Fibroblast of peridontal ligament (primary cell): ENCODE data around the gene HPX.
A peak's percentile ranks its signal among the peaks of the same experiment; 100 is the strongest.

Experiments
- DNase-seq: peaks from one replicate; pipeline ENCODE4 v3.0.0-alpha.2; 2010; ENCODE audit errors: extremely low read depth

Gene HPX

GRCh38 chr11:6440906-6441358, at the start of gene HPX:
TSS of gene HPX (minus strand) at chr11:6440987. CDS start at chr11:6440963, 24 bp downstream.
- no peak for DNase-seq

- no peak for DNase-seq
These were observed 48.5 kb upstream of the HPX start for GRCh38 chr11:6489306-6489705.

- no peak for DNase-seq
These were observed 48.0 kb upstream of the HPX start for GRCh38 chr11:6488821-6489220.

GRCh38 chr11:6488342-6488741, 47.6 kb upstream of the HPX start:
- no peak for DNase-seq

GRCh38 chr11:6486938-6487337, 46.2 kb upstream of the HPX start:
- DNase-seq, result no peak

GRCh38 chr11:6486256-6486655, 45.5 kb upstream of the HPX start:
- DNase-seq, result no peak

GRCh38 chr11:6485661-6486060, 44.9 kb upstream of the HPX start:
- no peak for DNase-seq

GRCh38 chr11:6483015-6483414, 42.2 kb upstream of the HPX start:
- no peak for DNase-seq

- no peak for DNase-seq
These were observed 41.7 kb upstream of the HPX start for GRCh38 chr11:6482441-6482840.

GRCh38 chr11:6481924-6482275, 41.1 kb upstream of the HPX start:
- peak; percentile 9 for DNase-seq

- DNase-seq, result peak; percentile 98
These were observed 40.5 kb upstream of the HPX start, which contains the start of the genes ARFIP2 and TIMM10B for GRCh38 chr11:6481012-6481923. TSS of gene ARFIP2 (minus strand) at chr11:6481331. CDS start at chr11:6480421, 910 bp downstream. TSS of gene TIMM10B (plus strand) at chr11:6481501. CDS start at chr11:6481517, 16 bp downstream.

GRCh38 chr11:6480299-6480914, 39.6 kb upstream of the HPX start:
- DNase-seq, result peak; percentile 25

- no peak for DNase-seq
These were observed 35.8 kb upstream of the HPX start for GRCh38 chr11:6476571-6476970.

GRCh38 chr11:6475936-6476335, 35.1 kb upstream of the HPX start:
- DNase-seq, result no peak

GRCh38 chr11:6474806-6475500, 34.2 kb upstream of the HPX start:
- no peak for DNase-seq

GRCh38 chr11:6474413-6474792, 33.6 kb upstream of the HPX start:
- DNase-seq, result no peak

- DNase-seq, result peak; percentile 74
These were observed 32.9 kb upstream of the HPX start, which contains the start of gene TRIM3 for GRCh38 chr11:6473451-6474412. TSS of gene TRIM3 (minus strand) at chr11:6473941. CDS start at chr11:6465695, 8,246 bp downstream.

- no peak for DNase-seq
These were observed 32.1 kb upstream of the HPX start for GRCh38 chr11:6472934-6473333.

- DNase-seq, result no peak
These were observed 28.8 kb upstream of the HPX start for GRCh38 chr11:6469599-6469998.

GRCh38 chr11:6468712-6469495, 28.1 kb upstream of the HPX start:
- peak; percentile 52 for DNase-seq
